SK-N-SH (cell line): ENCODE measurements around the gene EML5.

ENCODE experiments used
- EP300 ChIP-seq, 2 experiments: IDR thresholded peaks; 2 replicates each; pipeline versions ENCODE4 v1.4.0 to v1.6.1; 2012; ENCODE audit warnings: borderline replicate concordance in 1 of 2, low read depth in 1 of 2, low read length in 1 of 2
- EZH2phosphoT487 ChIP-seq: fragments of 200-600 bp; sonication (generic); IDR thresholded peaks from 2 replicates; pipeline ENCODE4 v1.6.1; 2017; ENCODE audit warnings: low read depth, mixed run types, mild to moderate bottlenecking, antibody characterized with exemption, moderate library complexity, borderline replicate concordance
- FOSL2 ChIP-seq: IDR thresholded peaks from 2 replicates; pipeline ENCODE4 v1.4.0; 2012; ENCODE audit warnings: low read depth, mild to moderate bottlenecking, moderate library complexity, borderline replicate concordance
- FOXM1 ChIP-seq: IDR thresholded peaks from 2 replicates; pipeline ENCODE4 v1.4.0; 2012; ENCODE audit warnings: low read depth, mild to moderate bottlenecking
- JUND ChIP-seq: IDR thresholded peaks from 2 replicates; pipeline ENCODE4 v1.4.0; 2012
- MXI1 ChIP-seq: IDR thresholded peaks from 2 replicates; pipeline ENCODE4 v1.6.1; 2012; ENCODE audit warnings: mild to moderate bottlenecking, low read depth, low read length, improper control_type of control experiment
- NRF1 ChIP-seq: IDR thresholded peaks from 2 replicates; pipeline ENCODE4 v1.6.1; 2012; ENCODE audit warnings: low read depth, mild to moderate bottlenecking, low read length
- POLR2AphosphoS5 ChIP-seq: IDR thresholded peaks from 2 replicates; pipeline ENCODE4 v1.6.1; 2012; ENCODE audit warnings: low read depth, low read length
- RAD21 ChIP-seq: IDR thresholded peaks from 2 replicates; pipeline ENCODE4 v1.6.1; 2012; ENCODE audit warnings: mild to moderate bottlenecking, low read length
- RXRA ChIP-seq: IDR thresholded peaks from 2 replicates; pipeline ENCODE4 v1.4.0; 2012; ENCODE audit warnings: low read depth, mild to moderate bottlenecking, borderline replicate concordance
- SMC3 ChIP-seq: IDR thresholded peaks from 2 replicates; pipeline ENCODE4 v1.6.1; 2012; ENCODE audit warnings: low read depth, low read length, improper control_type of control experiment
- YY1 ChIP-seq: IDR thresholded peaks from 2 replicates; pipeline ENCODE4 v1.4.0; 2012; ENCODE audit warnings: low read depth, mild to moderate bottlenecking
- TF ChIP-seq, protein P1 (sequence below): fragments of 200-600 bp; sonication (generic); IDR thresholded peaks from 2 replicates; pipeline ENCODE4 v1.6.1; 2017; ENCODE audit warnings: antibody characterized with exemption, mild to moderate bottlenecking, moderate library complexity
- TF ChIP-seq, protein P2 (sequence below): IDR thresholded peaks from 2 replicates; pipeline ENCODE4 v1.4.0; 2012; ENCODE audit warnings: low read depth

DNA sequence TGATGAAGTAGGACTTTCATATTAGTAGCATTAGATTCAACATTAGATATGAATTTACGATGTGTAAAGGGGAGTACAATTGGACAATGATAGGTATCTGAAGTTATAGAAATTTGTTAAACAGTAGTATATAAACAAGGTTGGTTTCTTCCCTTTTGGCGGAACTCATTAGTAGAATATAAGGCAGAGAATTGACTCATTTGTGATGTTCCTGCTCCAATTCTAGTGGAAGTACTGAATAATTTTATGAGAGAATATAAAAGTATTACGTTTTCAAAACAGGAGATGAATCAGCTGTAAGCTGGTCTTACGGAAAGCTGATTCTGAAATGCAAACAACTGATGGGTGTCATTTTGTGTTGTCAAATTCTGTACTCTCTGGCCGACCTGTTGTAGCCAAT is 216.5 kb downstream of the EML5 start:
- TF ChIP-seq, protein P1, sequence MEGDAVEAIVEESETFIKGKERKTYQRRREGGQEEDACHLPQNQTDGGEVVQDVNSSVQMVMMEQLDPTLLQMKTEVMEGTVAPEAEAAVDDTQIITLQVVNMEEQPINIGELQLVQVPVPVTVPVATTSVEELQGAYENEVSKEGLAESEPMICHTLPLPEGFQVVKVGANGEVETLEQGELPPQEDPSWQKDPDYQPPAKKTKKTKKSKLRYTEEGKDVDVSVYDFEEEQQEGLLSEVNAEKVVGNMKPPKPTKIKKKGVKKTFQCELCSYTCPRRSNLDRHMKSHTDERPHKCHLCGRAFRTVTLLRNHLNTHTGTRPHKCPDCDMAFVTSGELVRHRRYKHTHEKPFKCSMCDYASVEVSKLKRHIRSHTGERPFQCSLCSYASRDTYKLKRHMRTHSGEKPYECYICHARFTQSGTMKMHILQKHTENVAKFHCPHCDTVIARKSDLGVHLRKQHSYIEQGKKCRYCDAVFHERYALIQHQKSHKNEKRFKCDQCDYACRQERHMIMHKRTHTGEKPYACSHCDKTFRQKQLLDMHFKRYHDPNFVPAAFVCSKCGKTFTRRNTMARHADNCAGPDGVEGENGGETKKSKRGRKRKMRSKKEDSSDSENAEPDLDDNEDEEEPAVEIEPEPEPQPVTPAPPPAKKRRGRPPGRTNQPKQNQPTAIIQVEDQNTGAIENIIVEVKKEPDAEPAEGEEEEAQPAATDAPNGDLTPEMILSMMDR, result no peak
- TF ChIP-seq NRF1 (no peak), YY1 (no peak), FOXM1 (no peak), RAD21 (no peak), MXI1 (no peak), POLR2AphosphoS5 (no peak), SMC3 (no peak), EP300 (IDR thresholded peaks at IDR 0.05; ENCODE audit: borderline replicate concordance in 1 of 2, low read depth in 1 of 2, low read length in 1 of 2) (no peak), JUND (no peak), FOSL2 (no peak), EZH2phosphoT487 (no peak), RXRA (no peak)
- TF ChIP-seq, protein P2, sequence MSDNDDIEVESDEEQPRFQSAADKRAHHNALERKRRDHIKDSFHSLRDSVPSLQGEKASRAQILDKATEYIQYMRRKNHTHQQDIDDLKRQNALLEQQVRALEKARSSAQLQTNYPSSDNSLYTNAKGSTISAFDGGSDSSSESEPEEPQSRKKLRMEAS, result no peak
